Epithelial cell of esophagus (primary cell): ENCODE results near the gene C11orf16.
"Not testable (repeated sequence)": the region's sequence is repeated elsewhere in the genome, so short reads cannot be mapped to it uniquely, and the experiment has no call there.

Experiments used
- DNase-seq: peaks from one replicate; pipeline ENCODE4 v3.0.0; 2010; ENCODE audit warnings: low read depth
- H3K4me3 ChIP-seq: 2 replicates; pipeline ENCODE4 v1.5.1; 2011; ENCODE audit warnings: mild to moderate bottlenecking, low read length, control low read depth
- TF ChIP-seq, protein P1 (sequence below): IDR thresholded peaks from 2 replicates; pipeline ENCODE4 v1.5.1; 2011; ENCODE audit warnings: low read depth, mild to moderate bottlenecking, low read length, control low read depth, inconsistent platforms; ENCODE audit not compliant: insufficient read depth; ENCODE audit errors: missing control alignments

C11orf16 gene

GRCh38 chr11:8886322-8886721 is 46.4 kb downstream of the C11orf16 start:
- TF ChIP-seq, protein P1, sequence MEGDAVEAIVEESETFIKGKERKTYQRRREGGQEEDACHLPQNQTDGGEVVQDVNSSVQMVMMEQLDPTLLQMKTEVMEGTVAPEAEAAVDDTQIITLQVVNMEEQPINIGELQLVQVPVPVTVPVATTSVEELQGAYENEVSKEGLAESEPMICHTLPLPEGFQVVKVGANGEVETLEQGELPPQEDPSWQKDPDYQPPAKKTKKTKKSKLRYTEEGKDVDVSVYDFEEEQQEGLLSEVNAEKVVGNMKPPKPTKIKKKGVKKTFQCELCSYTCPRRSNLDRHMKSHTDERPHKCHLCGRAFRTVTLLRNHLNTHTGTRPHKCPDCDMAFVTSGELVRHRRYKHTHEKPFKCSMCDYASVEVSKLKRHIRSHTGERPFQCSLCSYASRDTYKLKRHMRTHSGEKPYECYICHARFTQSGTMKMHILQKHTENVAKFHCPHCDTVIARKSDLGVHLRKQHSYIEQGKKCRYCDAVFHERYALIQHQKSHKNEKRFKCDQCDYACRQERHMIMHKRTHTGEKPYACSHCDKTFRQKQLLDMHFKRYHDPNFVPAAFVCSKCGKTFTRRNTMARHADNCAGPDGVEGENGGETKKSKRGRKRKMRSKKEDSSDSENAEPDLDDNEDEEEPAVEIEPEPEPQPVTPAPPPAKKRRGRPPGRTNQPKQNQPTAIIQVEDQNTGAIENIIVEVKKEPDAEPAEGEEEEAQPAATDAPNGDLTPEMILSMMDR, result no peak
- no peak for DNase-seq
- no peak overlapping the region for H3K4me3 ChIP-seq

DNA sequence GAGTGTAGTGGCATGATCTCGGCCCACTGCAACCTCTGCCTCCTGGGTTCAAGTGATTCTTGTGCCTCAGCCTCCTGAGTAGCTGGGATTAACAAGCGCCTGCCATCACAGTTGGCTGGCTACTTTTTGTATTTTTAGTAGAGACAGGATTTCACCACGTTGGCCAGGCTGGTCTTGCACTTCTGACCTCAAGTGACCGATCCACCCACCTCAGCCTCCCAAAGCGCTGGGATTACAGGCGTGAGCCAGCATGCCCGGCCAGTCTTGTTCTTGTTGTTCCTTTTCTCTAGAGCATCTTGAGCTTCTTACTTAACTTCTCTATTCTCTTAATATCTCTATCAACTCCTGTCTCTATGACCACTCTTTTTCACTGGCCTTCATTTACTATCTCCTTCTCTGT is 51.2 kb downstream of the C11orf16 start:
- peak; percentile 6 for DNase-seq
- H3K4me3 ChIP-seq, result not testable (repeated sequence)

GRCh38 chr11:8878771-8879170 is 54.0 kb downstream of the C11orf16 start:
- TF ChIP-seq, protein P1, result no peak
- DNase-seq, result no peak
- no peak overlapping the region for H3K4me3 ChIP-seq

DNA sequence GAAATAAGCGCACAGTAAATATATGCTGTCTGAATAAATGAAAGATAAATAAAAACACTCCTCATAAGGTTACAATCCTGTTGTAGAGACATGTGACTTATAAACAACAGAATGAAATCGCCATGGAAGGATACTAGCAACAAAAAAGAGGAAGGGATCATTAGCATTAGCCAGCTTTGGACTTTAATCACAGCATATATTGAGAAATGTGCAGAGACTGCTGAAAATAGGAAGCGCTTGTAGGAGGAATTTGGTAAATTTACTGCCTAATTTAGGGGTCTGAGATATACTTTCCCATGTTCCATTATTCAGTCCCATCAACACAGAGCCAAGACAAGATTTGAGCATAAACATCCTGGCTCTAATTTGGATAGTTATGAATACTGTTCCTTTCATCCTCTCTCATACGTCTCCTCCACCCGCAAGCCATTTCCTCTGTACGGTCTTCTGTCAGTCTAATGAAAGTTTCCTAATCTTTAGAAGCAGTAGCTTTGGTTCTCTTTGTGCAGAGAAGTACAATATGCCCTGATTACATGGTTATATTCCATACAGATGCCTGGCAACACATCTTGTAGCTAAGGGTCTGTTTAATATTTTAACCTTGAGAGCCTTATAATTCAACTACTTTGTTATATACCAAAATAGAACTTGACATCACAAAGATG is 58.9 kb downstream of the C11orf16 start:
- no peak overlapping the region for H3K4me3 ChIP-seq
- DNase-seq, result no peak
- TF ChIP-seq, protein P1, result no peak

GRCh38 chr11:8871962-8872361 is 60.8 kb downstream of the C11orf16 start:
- TF ChIP-seq, protein P1, result no peak
- no peak overlapping the region for H3K4me3 ChIP-seq

GRCh38 chr11:8871171-8871775 is 61.5 kb downstream of the C11orf16 start:
- DNase-seq, result peak; percentile 58
- TF ChIP-seq, protein P1, result no peak
- peak overlapping the region; percentile 52 for H3K4me3 ChIP-seq

More at GRCh38 chr11:8871962-8872361, 60.8 kb downstream of the C11orf16 start:
- DNase-seq, result no peak

GRCh38 chr11:8870411-8871170 is 62.2 kb downstream of the C11orf16 start:
- peak; percentile 85 for DNase-seq
- peak overlapping the region; percentile 52 for H3K4me3 ChIP-seq
- TF ChIP-seq, protein P1, result peak; percentile 10
